K562 (cell line): Measurements from ENCODE around the gene SLC66A2. TPM values are rescaled to one million over a fixed set of nuclear protein-coding genes. Genes with fewer than 3 reads are reported as not detected.

Source experiments
- ATAC-seq: fragments of 200-7000 bp; cut with Tn5 transposase; 3 replicates; pipeline ENCODE4 v1.9.1; 2020; ENCODE audit warnings: moderate library complexity
- BruUV-seq: library from RNA; stranded (reverse); fragments of 400-500 nt; replicated peaks from 2 replicates; lab custom pipeline; 2021; lab: Mats Ljungman, UMichigan
- CTCF ChIA-PET: fragments of 300-600 bp; formaldehyde crosslinking; extraction: SDS; loops from one replicate; lab custom pipeline; 2021; ENCODE audit warnings: low intra/inter-chr PET ratio; lab: Yijun Ruan, JAX
- POLR2A ChIA-PET: fragments of 300-600, 350-650 bp; sonication (Branson Sonifier 250); formaldehyde crosslinking; extraction: SDS; loops from one replicate; lab custom pipeline; 2021; ENCODE audit warnings: antibody characterized with exemption, inconsistent platforms; lab: Yijun Ruan, JAX
- DNase-seq, 4 experiments: peaks; one replicate each; pipeline versions ENCODE4 v3.0.0 to v3.0.0-alpha.2; 2011 to 2018; ENCODE audit warnings: low spot score in 3 of 4, mixed read lengths in 3 of 4; ENCODE audit errors: extremely low read depth in 1 of 4
- FAIRE-seq: peaks from 2 replicates; lab custom pipeline; 2011; peaks lifted over from hg19 to GRCh38; lab: Jason Lieb, UNC
- H2AFZ ChIP-seq: 2 replicates; pipeline ENCODE4 v1.6.0; 2011; ENCODE audit warnings: low read depth, low read length, control low read depth, inconsistent platforms
- H3K27ac ChIP-seq: fragments of 200-600 bp; 3 replicates; pipeline ENCODE4 v1.8.0; 2011; ENCODE audit warnings: low read depth, mild to moderate bottlenecking, control low read depth, inconsistent platforms, low read length, moderate library complexity, mixed read lengths; ENCODE audit errors: extremely low read depth
- H3K27me3 ChIP-seq, 2 experiments: fragments of 300-600 bp in 1 of 2; 2 replicates in 1 of 2; 3 replicates in 1 of 2; pipeline versions ENCODE4 v1.6.0 to v1.8.0; 2011; ENCODE audit warnings: inconsistent platforms in 2 of 2, low read length in 2 of 2, mild to moderate bottlenecking in 1 of 2, mixed read lengths in 1 of 2, moderate library complexity in 1 of 2; ENCODE audit not compliant: control insufficient read depth in 2 of 2, insufficient read depth in 2 of 2
- H3K36me3 ChIP-seq: fragments of 300-600 bp; 3 replicates; pipeline ENCODE4 v1.8.0; 2011; ENCODE audit warnings: mild to moderate bottlenecking, low read length, inconsistent platforms; ENCODE audit not compliant: control insufficient read depth, insufficient read depth
- H3K4me1 ChIP-seq, 2 experiments: fragments of 200-600 bp in 1 of 2; replicated peaks in 1 of 2; 2 replicates in 1 of 2; 3 replicates in 1 of 2; pipeline versions ENCODE4 v1.5.1 to v1.8.0; 2011; ENCODE audit warnings: inconsistent platforms in 2 of 2, low read length in 2 of 2, mild to moderate bottlenecking in 1 of 2, mixed read lengths in 1 of 2, moderate library complexity in 1 of 2; ENCODE audit not compliant: control insufficient read depth in 2 of 2, insufficient read depth in 2 of 2
- H3K4me2 ChIP-seq: 2 replicates; pipeline ENCODE4 v1.6.1; 2011; ENCODE audit warnings: low read length, control low read depth, inconsistent platforms, mixed read lengths; ENCODE audit not compliant: insufficient read depth
- H3K4me3 ChIP-seq: fragments of 200-600 bp; sonication (generic), shearing (Covaris generic); 2 replicates; pipeline ENCODE4 v1.5.1; 2016; ENCODE audit warnings: control low read depth, inconsistent platforms
- H3K79me2 ChIP-seq: fragments of 200-600 bp; 3 replicates; pipeline ENCODE4 v1.8.0; 2011; ENCODE audit warnings: low read length, inconsistent platforms; ENCODE audit not compliant: control insufficient read depth, insufficient read depth
- H3K9ac ChIP-seq, 2 experiments: 2 replicates each; pipeline versions ENCODE4 v1.6.0 to v1.6.1; 2011; ENCODE audit warnings: low read depth in 2 of 2, low read length in 2 of 2, control low read depth in 1 of 2, inconsistent platforms in 1 of 2, mild to moderate bottlenecking in 1 of 2, mixed read lengths in 1 of 2; ENCODE audit not compliant: insufficient read depth in 1 of 2
- H3K9me1 ChIP-seq: one replicate; pipeline ENCODE4 v1.6.0; 2011; ENCODE audit warnings: inconsistent platforms, mild to moderate bottlenecking, low read length, moderate library complexity; ENCODE audit not compliant: control insufficient read depth, insufficient read depth
- H3K9me3 ChIP-seq: replicated peaks from 2 replicates; pipeline ENCODE4 v1.5.1; 2011; ENCODE audit warnings: low read depth, low read length, inconsistent platforms; ENCODE audit not compliant: control insufficient read depth, insufficient read depth
- H4K20me1 ChIP-seq: replicated peaks from 2 replicates; pipeline ENCODE4 v1.6.1; 2011; ENCODE audit warnings: low read length, inconsistent platforms, mixed read lengths; ENCODE audit not compliant: control insufficient read depth, insufficient read depth
- ARID1B ChIP-seq: fragments of 450-650 bp; IDR thresholded peaks from 2 replicates; pipeline ENCODE4 v1.6.1; 2016; ENCODE audit warnings: antibody characterized with exemption, mild to moderate bottlenecking, inconsistent platforms
- E2F3 ChIP-seq: fragments of 250-450 bp; sonication (Bioruptor Pico); IDR thresholded peaks from 2 replicates; pipeline ENCODE4 v1.4.0; 2020; ENCODE audit warnings: mild to moderate bottlenecking
- ELK1 ChIP-seq: sonication (generic); formaldehyde crosslinking; IDR thresholded peaks from 2 replicates; pipeline ENCODE4 v1.8.1; 2022; ENCODE audit warnings: missing genetic modification reagents
- JUNB ChIP-seq: fragments of 450-650 bp; formaldehyde crosslinking; conservative IDR thresholded peaks from 2 replicates; pipeline ENCODE4 v1.4.0; 2020; ENCODE audit warnings: mild to moderate bottlenecking
- SETDB1 ChIP-seq: IDR thresholded peaks from one replicate; pipeline ENCODE4 v1.6.1; 2012; ENCODE audit warnings: low read length, control low read depth, inconsistent platforms
- TCFL5 ChIP-seq: fragments of 250-450 bp; sonication (Bioruptor Pico); conservative IDR thresholded peaks from 2 replicates; pipeline ENCODE4 v1.6.1; 2021; ENCODE audit warnings: mild to moderate bottlenecking, moderate library complexity, matching md5 sums
- ZBTB17 ChIP-seq: fragments of 450-650 bp; formaldehyde crosslinking; IDR thresholded peaks from 2 replicates; pipeline ENCODE4 v1.4.0; 2020; ENCODE audit warnings: mild to moderate bottlenecking
- ZNF253 ChIP-seq: fragments of 250-450 bp; sonication (Bioruptor Pico); conservative IDR thresholded peaks from 2 replicates; pipeline ENCODE4 v1.6.1; 2021; ENCODE audit warnings: mild to moderate bottlenecking
- ZNF282 ChIP-seq: sonication (generic); formaldehyde crosslinking; IDR thresholded peaks from 2 replicates; pipeline ENCODE4 v1.8.1; 2023; ENCODE audit warnings: missing genetic modification reagents
- WGBS: fragments of 100-300 bp; shearing (Covaris generic); methylation state at CpG from one replicate; pipeline ENCODE4 v1.1.6; 2016; ENCODE audit warnings: low coverage, mixed read lengths; ENCODE audit not compliant: insufficient coverage; ENCODE audit errors: missing lambda C conversion rate; 5-methylcytosine and 5-hydroxymethylcytosine counted together
- in situ Hi-C: fragments of 300-500 bp; cut with MboI; formaldehyde crosslinking; loops from 4 replicates; pipeline ENCODE4 v1.15.0; 2018; ENCODE audit warnings: inconsistent platforms, mixed read lengths
- intact Hi-C: fragments of 100-400 bp; cut with micrococcal nuclease; formaldehyde crosslinking; loops from 2 replicates; pipeline ENCODE4 v1.14.2; 2022
- polyA plus RNA-seq, 8 experiments: library from polyadenylated mRNA; depleted of rRNA in 4 of 8; stranded (reverse) in 5 of 8; unstranded in 3 of 8; fragments of >200 nt; fragmentation: Nextera tagmentation in 2 of 8; fragmentation: Illumina TruSeq in 1 of 8; extraction: Ambion mirVana in 2 of 8; extraction: Trizol in 1 of 8; gene quantifications; 2 replicates each; pipeline versions ENCODE4 v1.2.1 to v1.2.3, GENCODE V29; 2011 to 2014; ENCODE audit warnings: inconsistent platforms in 1 of 8, missing spikeins in 1 of 8
- total RNA-seq, 7 experiments: library from RNA; depleted of rRNA in 6 of 7; stranded (reverse); fragments of >200 nt in 6 of 7; fragmentation: Illumina TruSeq in 2 of 7; extraction: Trizol in 2 of 7; gene quantifications; 2 replicates each; pipeline versions ENCODE4 v1.2.1 to v1.2.3, GENCODE V29; 2011 to 2021; ENCODE audit warnings: low replicate concordance in 1 of 7

Gene SLC66A2
- total and polyA plus RNA-seq, 9 of the 15 experiments (the other 6 are each of a cell fraction or from before 2014, with no cell fraction given): 0.25 to 17.5 (median 5.6) TPM

DNA sequence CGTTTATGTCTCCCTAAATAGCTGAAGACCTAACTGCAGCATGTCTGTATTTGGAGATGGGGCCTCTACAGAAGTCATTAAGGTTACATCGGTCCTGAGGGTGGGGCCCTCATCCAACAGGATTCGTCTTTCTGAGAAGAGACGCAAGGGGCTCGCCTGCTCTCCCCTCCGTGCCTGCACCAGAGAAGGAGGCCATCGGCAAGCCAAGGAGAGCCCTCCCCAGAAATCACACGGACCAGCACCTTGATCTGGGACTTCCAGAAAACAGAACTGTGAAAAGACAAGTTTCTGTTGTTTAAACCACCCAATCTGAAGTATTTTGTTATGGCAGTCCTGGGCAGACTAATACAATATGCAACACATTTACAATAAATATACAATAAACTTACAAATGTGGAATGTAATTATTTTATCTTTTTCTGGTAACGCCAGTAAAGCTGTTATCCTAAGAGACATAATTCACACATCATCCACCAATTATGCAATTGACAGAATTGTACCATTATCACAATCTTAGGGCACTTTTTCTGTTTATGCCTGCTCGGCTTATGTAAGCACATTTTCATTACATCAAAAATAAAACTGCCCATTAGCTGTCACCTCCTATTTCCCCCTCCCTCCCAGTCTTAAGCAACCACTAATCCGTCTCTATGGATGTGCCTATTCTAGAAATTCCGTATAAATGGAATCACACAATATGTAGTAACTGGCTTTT lies 19.1 kb upstream of the SLC66A2 start:
- H3K4me2 ChIP-seq: no peak overlapping the region
- H2AFZ ChIP-seq: no peak overlapping the region
- TF ChIP-seq ARID1B: no peak
- TF ChIP-seq SETDB1: no peak
- no peak for TF ChIP-seq TCFL5 (CRISPR knock-in tag)
- no peak for TF ChIP-seq ZNF253
- no peak for TF ChIP-seq ZNF282 (CRISPR knock-in tag)
- TF ChIP-seq JUNB (CRISPR knock-in tag): no peak
- TF ChIP-seq E2F3 (CRISPR knock-in tag): no peak
- no peak for TF ChIP-seq ELK1
- no peak for TF ChIP-seq ZBTB17 (CRISPR knock-in tag)
- peaks cover 59% of the 10 kb centered on the region for H3K36me3 ChIP-seq
- no peaks in the 10 kb centered on the region for H3K9me1 ChIP-seq
- DNase-seq (no peak), ATAC-seq (no peak), FAIRE-seq (no peak)
- H3K4me1 ChIP-seq: peaks cover 4 to 16% of the 10 kb centered on the region in 2 experiments; a peak in 4 of 5 replicates
- in situ Hi-C loops (no loop called here), intact Hi-C loops (no loop called here)
- H3K4me3 ChIP-seq: no peak overlapping the region
- no peaks in the 10 kb centered on the region for H3K27me3 ChIP-seq
- CTCF ChIA-PET: no interaction called here
- H4K20me1 ChIP-seq: peaks cover 20% of the 10 kb centered on the region
- H3K79me2 ChIP-seq: peaks cover 33% of the 10 kb centered on the region
- no peak overlapping the region for H3K27ac ChIP-seq
- no peaks in the 10 kb centered on the region for H3K9me3 ChIP-seq
- H3K9ac ChIP-seq: no peak overlapping the region
- 89% methylated on average over 10 of the region's 12 CpGs for WGBS
- POLR2A ChIA-PET: interaction anchor here (0.7 to 0.9 kb wide), 2 partner anchors 9 to 11 kb away, joined by 3 read pairs; no protein-coding TSS in a partner anchor
- no TSS peak for BruUV-seq
